Fibroblast of the conjunctiva (primary cell): Measurements from ENCODE around the gene PPP1R1C.

Experiments used
- DNase-seq: peaks from one replicate; pipeline ENCODE4 v3.0.0-alpha.2; 2010; ENCODE audit warnings: low read depth

Gene PPP1R1C

DNA sequence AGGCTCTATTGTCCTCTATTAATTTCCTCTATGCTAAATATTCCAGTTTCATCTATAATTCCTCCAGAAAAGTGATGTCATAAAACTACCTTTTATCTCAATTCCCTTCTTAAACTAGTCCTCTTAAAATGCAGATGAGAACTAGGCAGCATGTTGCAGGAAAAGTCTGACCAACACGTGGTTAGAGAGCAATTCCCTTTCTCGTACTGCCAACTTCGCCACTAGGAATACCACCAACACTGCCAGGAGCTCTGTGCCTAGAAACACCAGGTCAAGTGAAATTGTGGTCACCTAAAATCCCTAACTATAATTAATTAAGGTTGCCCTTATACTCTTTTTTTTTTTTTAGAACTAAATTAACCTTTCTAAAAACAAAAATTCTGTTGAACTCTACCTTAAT is 127.7 kb downstream of the PPP1R1C start:
- DNase-seq = no peak

DNA sequence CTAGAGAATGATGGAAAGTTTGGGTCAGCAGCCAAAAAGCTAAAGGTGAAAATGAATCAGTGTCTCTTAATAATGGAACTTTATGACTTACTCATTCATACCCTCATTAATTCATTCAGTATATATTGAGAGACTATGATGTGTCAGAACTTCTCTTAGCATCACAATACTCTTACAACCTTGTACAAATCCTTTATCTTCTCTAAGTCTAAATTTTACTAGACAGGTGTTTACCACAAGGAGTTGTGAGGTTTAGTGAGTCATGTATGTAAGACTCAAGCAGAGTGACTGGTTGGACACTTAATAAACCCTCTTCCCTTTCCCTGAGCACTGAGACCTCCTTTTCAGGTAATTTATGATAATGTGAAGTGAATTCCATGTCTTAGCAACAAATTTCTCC is 129.6 kb downstream of the PPP1R1C start:
- DNase-seq = no peak

DNA sequence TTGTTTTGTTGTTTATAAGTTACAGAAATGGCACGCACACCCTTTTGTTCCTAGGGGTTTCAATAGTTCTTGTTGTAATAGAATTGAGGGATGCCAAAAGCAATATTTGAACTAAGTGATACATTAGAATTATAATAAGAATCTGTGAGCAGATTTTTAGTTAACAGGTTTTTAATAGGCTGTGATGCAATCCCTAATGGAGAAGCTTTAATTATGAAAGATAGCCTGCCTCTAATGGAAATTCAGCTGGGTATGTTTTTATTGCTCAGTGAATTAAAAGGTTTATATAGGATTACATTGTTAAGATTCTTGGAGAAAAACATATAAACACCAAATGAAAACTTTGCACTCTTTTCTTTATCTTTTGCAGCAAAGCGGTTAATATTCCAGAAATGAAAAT is 131.1 kb downstream of the PPP1R1C start:
- no peak for DNase-seq

DNA sequence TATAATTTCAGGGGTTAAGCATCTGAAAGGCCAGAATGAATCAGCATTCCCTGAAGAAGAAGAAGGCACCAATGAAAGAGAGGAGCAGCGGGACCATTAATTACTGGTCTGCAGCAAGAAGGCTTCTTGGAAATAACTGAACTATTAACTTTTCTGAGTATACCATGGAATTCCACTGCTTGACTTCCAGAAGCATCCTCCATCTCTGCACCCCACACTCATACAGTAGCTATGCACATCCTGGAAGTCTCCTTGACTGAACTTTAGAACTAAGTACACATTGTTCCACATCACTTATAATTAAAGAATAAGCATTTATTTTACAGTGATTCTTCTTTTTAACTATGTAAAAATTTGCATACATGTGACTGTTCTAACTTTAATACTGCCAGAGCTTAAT is 131.5 kb downstream of the PPP1R1C start:
- no peak for DNase-seq

DNA sequence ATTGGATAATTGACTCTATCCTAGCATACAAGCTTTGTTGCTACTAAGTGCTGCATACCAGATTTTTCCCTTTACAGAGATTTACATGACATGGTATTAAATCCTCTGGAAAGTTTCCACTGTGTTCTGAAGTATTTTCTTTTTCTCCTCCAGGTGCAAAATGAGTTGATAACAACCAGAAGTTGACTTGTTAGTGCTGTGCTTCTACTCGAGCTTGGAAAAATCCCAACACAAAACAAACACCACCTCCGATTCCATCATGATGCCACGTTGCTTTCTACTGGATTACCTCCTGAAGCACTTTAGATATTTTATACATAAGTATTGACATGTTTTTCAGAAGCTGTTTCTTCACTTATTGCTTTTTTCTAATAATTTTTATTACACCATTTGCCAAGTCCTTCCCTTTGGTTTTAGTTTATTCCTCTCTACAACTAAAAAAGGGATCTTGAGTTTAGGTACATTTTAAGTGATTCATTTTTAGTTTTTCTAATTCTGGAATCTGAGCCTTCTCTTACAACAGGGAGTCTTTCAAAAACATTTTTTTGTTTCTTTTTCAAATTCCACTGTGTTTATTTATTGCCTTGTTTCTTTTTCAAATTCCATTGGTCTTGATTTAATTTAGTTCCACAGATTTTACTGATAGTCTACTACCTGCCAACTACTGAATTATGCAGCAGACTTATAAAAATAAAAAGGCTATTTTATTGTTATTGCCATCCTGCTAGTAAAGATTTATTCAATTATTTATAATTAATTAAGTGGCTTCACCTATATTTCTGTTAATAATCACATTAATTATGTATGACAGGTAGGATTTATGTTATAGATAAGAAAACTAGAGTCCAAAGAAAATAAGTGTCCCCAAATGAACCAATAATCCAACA is 143.4 kb downstream of the PPP1R1C start:
- DNase-seq = no peak

DNA sequence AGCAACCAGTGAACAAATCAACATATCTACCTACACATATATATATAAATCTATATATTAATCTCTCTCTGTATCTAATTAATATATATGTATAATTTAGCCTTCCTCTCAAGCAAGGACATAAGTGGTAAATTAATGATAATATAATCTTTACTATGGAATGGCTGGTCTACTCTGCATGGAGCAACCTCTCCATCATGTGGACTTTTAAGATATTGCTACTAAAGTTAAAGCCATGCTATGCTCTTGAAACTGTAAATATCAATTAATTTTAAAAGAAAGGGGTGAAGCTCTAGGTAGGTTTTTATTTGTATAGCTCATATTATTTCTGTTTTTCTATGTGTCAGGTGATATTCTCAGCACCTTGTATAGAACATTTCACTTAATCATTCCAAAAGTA is 147.0 kb downstream of the PPP1R1C start:
- no peak for DNase-seq

DNA sequence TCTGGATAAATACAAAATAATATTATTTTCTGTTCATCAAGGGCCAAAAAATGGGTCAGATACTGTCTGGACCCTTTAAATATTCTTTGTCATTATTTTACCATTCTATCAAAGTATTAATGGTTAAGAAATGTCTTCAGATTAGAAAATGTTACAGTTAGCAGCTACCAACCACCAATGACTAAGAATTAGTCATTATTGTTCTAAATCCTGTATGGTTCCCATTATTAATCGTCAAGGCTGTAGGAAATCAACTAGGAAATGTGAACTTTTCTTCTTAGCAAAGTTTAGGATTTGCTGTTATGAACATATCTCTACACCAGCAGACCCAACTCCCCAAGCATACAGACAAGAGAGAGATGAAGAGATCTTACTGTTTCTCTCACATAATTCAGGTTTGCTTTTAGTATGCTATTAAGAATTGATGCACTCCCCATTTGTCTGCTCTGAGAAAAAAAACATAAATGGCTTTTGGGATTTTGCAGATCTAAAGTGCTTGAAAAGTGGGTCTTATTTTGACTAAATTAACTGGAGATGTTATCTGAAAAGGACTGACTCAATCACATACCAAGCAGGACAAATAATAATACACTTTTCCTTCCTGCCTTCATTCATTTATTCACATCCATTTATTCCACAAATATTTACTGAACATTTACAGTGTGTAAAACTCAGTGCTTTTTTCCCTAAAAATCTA is 147.7 kb downstream of the PPP1R1C start:
- no peak for DNase-seq

DNA sequence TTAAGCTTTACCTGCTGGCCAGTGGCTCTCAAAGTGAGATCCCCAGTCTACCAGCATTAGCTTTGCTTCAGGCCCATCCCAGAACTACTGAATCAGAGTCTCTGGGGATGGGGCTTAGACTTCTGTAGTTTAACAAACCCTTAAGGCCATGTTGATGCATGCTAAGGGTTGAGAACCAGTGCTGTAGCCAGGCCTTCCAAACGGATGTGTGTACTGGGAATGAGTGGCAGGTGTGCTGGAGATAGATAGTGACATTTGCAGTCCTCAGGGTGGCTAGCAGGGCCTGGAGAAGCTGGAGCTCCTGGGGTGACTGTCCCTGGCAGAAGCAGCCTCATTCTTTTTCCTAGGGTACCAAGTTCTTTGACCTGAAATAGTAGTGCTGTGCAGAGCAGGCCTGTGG is 148.5 kb downstream of the PPP1R1C start:
- DNase-seq = no peak

DNA sequence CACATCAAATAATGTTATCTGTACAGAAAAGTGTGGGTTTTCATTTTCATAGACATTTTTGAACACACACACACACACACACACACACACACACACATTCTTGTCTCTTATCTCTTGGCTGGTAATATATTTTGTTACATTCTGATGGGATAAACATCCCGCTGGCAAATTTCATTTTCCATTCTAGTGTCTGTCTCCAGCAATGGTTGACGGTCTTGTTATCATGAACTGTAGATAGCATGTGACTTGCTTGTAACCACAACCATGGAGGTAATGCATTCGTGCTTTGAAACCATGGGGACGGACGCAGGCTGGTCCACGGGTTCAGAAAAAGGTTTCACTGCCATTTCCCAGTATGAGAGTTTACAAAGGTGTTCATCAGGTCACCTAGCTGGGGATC is 156.4 kb downstream of the PPP1R1C start:
- no peak for DNase-seq

DNA sequence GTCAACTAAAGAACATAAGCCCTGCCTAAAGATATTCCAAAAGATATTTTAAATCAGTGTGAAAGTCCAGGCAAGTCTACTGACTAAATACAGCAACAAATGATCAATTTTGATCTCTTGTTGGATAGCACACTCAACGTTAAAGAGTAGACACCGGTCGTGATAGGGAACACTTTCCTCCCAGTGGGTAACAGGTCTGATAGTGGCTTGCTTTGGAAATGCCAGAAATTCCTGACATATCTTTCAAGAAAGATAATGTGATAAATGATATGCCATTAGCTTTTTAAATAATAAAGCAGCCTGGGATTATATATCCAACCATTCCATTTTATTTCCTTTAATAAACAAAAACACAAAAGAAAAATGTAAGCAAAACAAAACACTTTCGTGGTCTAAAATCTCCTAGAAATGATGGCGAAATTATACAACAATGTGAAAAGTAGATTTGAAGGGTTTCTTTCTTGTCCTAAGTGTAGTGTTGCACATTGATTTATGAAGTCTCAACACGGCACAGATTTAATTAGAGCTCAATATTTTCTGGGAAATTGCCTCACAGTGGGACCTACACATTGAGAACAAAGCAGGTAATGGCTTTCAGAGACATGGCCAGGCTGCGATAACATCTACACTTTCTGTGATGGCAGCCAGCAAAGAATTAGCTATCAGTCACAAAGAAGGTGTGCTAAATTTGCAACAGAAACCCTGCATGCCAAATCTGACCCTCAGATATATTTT is 158.6 kb downstream of the PPP1R1C start:
- no peak for DNase-seq

DNA sequence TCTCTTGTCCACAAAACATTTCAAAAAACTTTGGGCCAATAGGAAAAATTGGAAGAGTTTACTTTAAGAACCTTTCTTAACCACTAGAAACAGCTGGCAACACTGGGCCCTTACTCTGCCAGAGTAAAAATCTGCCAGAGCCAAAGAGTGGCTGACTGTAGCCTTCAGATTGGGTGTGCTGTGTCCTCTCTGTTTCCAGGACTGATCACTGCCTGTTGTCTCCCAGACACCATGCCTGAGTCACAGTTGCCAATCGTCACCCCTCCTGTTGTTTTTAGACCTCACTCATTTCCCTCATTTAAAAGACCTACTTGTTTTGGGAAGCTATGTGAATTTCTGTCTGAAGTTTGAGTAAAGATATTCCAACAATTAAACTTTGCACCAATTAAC is 159.1 kb downstream of the PPP1R1C start:
- no peak for DNase-seq

DNA sequence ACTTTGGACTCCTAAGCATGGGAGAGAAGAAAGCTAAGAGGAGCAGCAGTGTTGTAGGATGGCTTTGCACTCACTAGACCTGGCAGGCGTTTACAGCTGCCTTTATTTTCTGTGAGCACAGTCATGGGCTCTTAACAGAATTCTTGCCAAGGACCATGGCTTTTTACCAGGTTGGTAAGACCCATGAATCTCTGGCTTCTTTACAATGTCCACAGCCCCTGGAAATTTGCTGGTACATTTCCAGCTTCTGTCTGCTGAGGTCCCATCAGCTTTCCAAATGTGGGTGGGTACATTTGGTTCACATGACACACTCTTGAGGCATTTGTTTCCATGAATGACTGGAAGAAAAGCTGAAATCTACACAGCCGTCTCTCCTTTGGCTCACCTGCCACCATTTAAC is 162.7 kb downstream of the PPP1R1C start:
- DNase-seq = no peak

DNA sequence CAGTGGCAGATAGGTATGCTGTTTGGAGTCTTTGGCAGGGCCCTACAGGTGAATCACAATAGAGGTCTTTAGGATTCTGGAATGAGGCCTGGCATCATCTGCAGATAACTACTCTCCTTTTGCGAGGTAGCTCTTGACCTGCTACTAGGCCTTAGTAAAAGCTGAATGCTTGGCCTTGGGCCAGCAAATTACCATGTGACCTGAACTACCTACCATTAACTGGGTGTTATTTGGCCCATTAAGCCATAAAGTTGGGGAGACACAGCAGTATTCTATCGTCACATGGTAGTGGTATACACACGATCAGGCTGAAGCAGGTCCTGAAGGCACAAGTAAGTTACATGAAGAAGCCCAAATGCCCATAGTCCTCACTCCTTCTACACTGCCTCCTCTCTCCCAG is 178.2 kb downstream of the PPP1R1C start:
- no peak for DNase-seq

DNA sequence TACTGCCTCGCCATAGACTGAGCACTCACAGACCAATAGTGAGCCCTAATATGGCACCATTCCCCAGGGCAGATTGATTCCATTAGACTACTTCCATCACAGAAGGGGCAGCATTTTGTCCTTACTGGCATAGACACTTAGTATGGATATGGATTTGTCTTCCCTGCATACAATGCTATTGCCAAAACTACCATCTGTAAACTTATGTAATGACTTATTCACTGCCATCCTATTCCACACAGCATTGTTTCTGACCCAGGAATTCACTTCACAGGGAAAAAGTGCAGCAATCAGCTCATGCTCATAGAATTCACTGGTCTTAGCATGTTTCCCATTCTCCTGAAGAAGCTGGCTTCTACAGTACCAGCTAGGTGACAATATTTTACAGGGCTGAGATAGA is 179.0 kb downstream of the PPP1R1C start:
- no peak for DNase-seq

DNA sequence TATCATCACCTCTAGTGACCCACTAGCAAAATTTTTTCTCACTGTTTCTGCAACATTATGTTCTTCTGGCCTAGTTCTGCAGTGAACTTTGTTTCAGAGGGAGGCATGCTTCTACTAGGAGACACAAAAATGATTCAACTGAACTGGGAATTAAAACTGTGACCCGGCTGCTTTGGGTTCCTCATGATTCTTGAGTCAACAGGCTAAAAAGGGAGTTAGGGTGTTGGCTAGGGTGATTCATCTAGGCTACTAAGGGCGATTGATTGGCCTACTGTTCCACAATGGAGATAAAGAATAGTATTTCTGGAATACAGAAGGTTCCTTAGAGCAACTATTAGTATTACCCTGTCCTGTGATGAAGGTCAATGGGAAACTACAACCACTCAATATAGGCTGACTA is 179.5 kb downstream of the PPP1R1C start:
- no peak for DNase-seq

DNA sequence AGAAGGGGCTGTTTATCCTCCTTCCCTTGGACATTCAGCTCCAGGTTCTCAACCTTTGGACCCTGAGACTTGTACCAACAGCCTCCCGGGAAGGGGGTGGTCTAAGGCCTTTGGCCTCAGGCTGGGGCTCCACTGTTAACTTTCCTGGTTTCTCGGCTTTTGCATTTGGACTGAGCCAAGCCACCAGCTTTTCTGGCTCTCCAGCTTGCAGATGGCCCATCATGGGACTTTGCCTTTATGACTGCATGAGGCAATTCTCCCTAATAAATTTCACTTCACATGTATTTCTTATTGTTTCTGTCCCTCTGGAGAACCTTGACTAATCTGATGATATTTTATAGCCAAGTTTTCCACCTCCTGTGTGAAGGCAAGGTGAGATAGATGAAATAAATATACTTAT is 180.8 kb downstream of the PPP1R1C start:
- no peak for DNase-seq

DNA sequence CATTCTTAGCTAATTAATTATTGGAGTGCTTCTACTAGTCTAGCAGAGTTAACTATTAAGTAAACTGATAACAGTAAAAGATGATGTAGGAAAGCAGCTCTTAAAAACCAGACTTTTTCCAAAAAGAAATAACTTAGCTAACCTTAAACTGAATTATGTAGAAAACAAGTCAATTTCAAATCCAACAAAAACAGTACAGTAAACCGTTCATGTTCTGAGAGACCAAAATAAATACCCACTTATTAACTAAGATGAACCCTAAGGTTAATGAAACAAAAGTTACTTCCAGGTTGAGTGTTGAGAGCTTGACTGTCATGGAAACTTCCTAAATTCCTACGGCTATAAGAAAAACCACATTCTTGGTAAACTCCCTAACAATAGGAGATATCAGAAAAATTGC is 181.2 kb downstream of the PPP1R1C start:
- DNase-seq = no peak
